CD4-positive, alpha-beta T cell treated with Interleukin-1 beta for 1 hour (primary cell): ENCODE measurements around the gene SNX11.
A peak's percentile ranks its signal among the peaks of the same experiment; 100 is the strongest.

Source experiments
- DNase-seq, 2 donors: peaks; one replicate each; pipeline ENCODE4 v3.0.0-alpha.2; 2020 to 2022

Gene SNX11

GRCh38 chr17:48100591-48101011 is 7.0 kb upstream of the SNX11 start:
- no peak for DNase-seq

- peak; percentile 95 for DNase-seq
These were observed 6.4 kb upstream of the SNX11 start, which contains the start of gene CBX1 for GRCh38 chr17:48101012-48101720. Gene CBX1, minus strand, starts transcription at chr17:48101478. Its CDS starts 24,474 bp downstream, at chr17:48077004.

- no peak for DNase-seq
These were observed 5.4 kb upstream of the SNX11 start for GRCh38 chr17:48102043-48102750.

GRCh38 chr17:48102798-48103715 is 4.5 kb upstream of the SNX11 start:
- peak; percentile 60 to 61 for DNase-seq

GRCh38 chr17:48104440-48104839 is 3.1 kb upstream of the SNX11 start:
- no peak for DNase-seq

- no peak for DNase-seq
These were observed 797 bp upstream of the SNX11 start for GRCh38 chr17:48106802-48107136.

GRCh38 chr17:48110761-48111160 is 3.2 kb downstream of the SNX11 start:
- DNase-seq, result no peak

- DNase-seq, result no peak
These were observed 4.3 kb downstream of the SNX11 start for GRCh38 chr17:48111937-48112241.

GRCh38 chr17:48113201-48113676 is 5.7 kb downstream of the SNX11 start:
- DNase-seq, result peak; percentile 47 to 53

GRCh38 chr17:48121923-48122664 is 14.5 kb downstream of the SNX11 start:
- DNase-seq, result no peak

GRCh38 chr17:48122665-48123045 is 15.1 kb downstream of the SNX11 start:
- no peak for DNase-seq

GRCh38 chr17:48123111-48123510 is 15.5 kb downstream of the SNX11 start:
- no peak for DNase-seq

- DNase-seq, result no peak
These were observed 16.3 kb downstream of the SNX11 start for GRCh38 chr17:48123776-48124388.

- DNase-seq, result no peak
These were observed 18.4 kb downstream of the SNX11 start for GRCh38 chr17:48125829-48126531.

- no peak for DNase-seq
These were observed 18.9 kb downstream of the SNX11 start for GRCh38 chr17:48126532-48126850.

GRCh38 chr17:48127371-48128051 is 19.9 kb downstream of the SNX11 start:
- DNase-seq, result no peak

- no peak for DNase-seq
These were observed 20.8 kb downstream of the SNX11 start for GRCh38 chr17:48128400-48128799.

- no peak for DNase-seq
These were observed 22.4 kb downstream of the SNX11 start for GRCh38 chr17:48129981-48130380.

- peak; percentile 44 to 68 for DNase-seq
These were observed 23.8 kb downstream of the SNX11 start for GRCh38 chr17:48131216-48131824.

GRCh38 chr17:48132385-48132784 is 24.8 kb downstream of the SNX11 start:
- no peak for DNase-seq
